GM21576 (cell line): ENCODE measurements around the gene TMEM132A.
"Not testable (repeated sequence)": the region's sequence is repeated elsewhere in the genome, so short reads cannot be mapped to it uniquely, and the experiment has no call there.

Experiments used
- ATAC-seq: cut with Tn5 transposase; IDR thresholded peaks from one replicate; pipeline ENCODE4 v1.9.1; 2021; ENCODE audit warnings: mild to moderate bottlenecking, moderate library complexity; ENCODE audit not compliant: unreplicated experiment

TMEM132A gene

DNA sequence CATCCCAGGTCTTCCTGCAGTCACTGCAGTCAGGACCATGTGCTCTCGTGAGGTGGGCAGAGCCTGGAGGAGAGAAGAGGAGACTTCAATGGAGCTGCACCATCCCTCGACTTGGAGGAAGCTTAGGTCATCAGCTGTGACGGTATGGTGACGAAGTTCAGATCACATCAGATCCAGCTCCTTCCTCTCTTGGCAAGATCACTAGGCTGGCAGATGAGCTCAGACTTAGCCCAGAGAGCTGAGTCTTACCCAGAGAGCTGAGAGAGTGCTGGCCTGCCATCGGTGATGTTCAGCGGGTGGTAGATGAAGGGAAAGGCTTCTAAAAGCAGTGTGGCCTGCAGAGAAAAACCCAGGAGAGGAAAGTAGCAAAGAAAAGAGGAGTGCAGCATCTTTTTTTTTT is 29.5 kb downstream of the TMEM132A start:
- ATAC-seq = no peak

- ATAC-seq = no peak
These were observed 30.2 kb downstream of the TMEM132A start for GRCh38 chr11:60954421-60954820.

DNA sequence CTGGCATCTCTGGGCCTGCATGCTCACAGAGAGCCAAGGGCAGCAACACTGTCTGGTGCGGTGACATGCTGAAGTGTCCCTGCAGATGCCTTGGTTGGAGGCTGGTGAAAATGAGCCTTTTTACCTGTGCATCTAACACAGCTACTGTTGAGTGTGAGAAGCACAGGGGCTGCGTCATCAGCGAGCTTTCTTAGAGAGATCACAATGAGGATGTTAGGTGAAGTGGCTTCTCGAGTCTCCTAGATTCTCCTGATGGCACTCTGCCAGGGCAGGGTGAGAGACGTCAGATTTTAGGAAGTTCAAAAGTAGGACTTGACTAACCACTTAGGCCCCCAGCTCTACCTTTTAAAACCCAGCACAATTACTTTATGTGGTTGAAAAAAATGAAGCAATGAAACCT is 31.3 kb downstream of the TMEM132A start:
- ATAC-seq = no peak

- no peak for ATAC-seq
These were observed 32.9 kb downstream of the TMEM132A start for GRCh38 chr11:60957188-60957587.

DNA sequence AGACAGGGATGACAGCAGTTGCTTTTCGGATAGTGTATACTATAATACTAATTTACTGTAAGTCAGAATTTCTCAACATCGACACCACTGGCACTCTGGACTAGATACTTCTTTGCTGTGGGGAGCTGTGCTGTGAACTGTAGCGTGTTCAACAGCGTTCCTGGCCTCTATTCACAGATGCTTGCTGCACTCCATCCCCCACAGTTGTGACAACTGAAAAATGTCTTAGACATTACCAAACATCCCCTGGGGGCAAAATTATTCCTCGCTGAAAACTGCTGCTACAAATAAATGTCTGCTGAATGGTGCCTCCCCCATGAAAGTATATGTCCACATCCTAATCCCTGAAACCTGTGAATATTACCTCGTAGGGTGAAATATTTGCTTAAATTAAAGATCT is 35.2 kb downstream of the TMEM132A start:
- ATAC-seq = no peak

DNA sequence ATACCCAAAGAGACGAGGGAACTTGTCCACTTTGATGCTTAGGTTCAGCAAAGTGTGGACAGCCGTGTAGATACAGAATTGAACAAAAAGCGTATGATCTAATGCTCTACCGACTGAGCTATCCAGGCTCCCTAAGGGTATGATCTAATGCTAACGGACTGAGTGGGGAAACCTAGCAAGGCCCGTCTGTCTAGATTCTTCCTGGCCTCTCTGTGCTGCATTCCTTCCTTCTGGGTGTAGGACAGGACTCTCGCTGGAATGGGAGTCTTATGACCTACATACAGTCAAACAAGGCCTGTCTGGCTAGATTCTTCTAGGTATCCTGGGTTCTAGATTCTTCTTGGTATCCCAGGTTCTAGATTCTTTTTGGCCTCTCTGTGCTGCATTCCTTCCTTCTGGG is 36.1 kb downstream of the TMEM132A start:
- no peak for ATAC-seq

- no peak for ATAC-seq
These were observed 40.5 kb downstream of the TMEM132A start for GRCh38 chr11:60964801-60965200.

GRCh38 chr11:60966890-60967289 is 42.6 kb downstream of the TMEM132A start:
- ATAC-seq = no peak

GRCh38 chr11:60968223-60968622 is 44.0 kb downstream of the TMEM132A start:
- no peak for ATAC-seq

DNA sequence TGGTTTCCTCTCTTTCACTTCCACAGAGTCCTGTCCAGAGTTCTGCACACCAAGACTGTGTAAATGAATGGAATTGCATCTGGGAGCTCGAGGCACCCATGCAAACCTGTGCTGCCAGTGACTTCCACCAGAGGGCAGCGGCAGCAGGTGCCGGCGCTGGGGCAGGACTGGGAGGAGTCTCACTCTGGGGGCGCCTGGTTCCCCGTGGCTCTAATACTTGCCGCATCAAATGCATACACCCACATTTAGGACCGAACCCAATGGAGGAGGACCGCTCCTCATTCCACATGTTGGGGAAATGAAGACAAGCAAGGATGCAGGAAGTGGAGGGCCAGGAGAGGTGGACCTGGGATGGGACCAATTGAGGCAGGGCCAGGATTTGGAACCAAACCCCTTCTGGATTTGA is 46.1 kb downstream of the TMEM132A start:
- no peak for ATAC-seq

DNA sequence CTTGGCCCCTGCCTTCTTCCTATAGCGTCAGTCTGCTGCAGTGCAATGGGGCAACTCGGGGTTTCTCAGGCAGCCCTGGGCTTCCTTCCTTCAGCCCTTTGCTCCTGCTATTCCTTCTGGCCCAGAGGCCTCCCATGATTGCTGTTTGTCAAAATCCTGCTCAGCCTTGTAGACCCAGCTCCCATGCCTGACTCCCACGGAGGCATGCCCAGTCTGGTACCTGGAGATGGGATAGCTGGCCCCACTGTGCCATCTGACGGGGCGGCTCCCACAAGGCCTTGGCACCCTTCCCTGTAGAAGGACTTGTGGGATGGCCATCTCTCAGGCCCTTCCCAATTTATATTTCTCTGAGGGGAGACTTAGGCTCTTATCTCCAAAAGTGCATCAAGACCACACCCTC is 46.6 kb downstream of the TMEM132A start:
- ATAC-seq = no peak

DNA sequence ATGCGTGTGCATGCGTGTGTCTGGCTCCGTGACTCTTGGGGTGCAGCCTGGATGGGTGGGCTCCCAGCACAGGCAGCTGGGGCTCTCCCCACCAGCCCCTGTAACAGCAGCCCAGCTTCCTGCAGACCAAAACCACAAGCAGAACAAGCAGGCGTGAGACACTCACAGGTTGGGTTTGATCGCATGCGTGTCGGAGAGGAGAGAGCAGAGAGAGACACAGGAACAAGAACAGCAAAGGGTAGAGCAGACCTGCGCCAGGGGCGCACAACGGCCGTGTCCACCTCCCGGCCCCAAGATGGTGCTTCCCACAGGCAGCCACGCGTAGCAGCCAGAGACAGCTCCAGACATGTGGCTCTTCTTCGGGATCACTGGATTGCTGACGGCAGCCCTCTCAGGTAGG is 47.3 kb downstream of the TMEM132A start, which contains the start of gene CD6:
CD6 (plus strand) TSS at position 161 of the 400 bp plus-strand sequence; CDS start at position 347, 186 bp downstream.
- ATAC-seq = no peak

DNA sequence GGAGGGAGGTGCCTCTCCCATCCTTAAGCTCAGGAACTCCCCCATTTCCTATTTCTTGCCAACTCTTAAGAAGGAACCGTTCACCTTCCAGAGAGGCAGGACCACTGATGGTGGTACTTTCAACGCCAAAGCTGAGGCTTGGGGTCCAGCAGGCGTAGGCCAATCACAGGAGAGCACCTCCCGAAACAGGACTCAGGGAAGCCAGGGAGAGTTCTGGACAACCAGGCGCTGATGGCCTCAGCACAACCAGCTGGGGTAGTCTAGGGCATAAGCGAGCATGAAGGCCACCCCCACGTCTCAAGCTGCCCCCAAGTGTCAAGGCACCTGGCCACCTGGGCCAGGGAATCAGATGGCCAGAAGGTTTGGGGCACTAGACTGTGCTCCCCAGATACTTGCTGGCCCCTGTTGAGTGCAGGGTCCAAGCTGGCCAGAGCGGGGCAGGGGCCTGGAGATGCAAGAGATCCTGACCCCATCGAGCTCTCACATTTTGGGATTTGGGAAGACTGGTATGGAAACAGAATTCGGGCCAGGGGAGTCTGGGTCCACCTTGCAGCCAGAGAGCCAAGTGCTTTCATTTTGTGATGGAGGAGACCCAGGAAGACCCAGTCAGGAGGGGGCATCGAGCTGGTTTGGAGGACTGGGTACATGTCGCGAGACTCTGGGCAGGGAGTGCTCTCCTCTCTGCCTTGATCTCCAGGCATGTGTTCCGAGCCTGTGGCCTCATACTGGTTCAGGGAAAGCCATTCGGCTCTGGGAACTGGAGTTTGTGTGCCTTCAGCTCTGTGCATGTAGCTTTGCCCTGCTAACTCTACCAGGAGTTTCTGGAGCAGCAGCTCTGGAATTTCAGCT is 48.1 kb downstream of the TMEM132A start:
- no peak for ATAC-seq

- ATAC-seq = no peak
These were observed 49.4 kb downstream of the TMEM132A start for GRCh38 chr11:60973699-60974098.

GRCh38 chr11:60974316-60974715 is 50.1 kb downstream of the TMEM132A start:
- not testable (repeated sequence) for ATAC-seq

- no peak for ATAC-seq
These were observed 50.5 kb downstream of the TMEM132A start for GRCh38 chr11:60974726-60975125.

GRCh38 chr11:60977224-60977623 is 53.0 kb downstream of the TMEM132A start:
- ATAC-seq = no peak

GRCh38 chr11:60977836-60978235 is 53.6 kb downstream of the TMEM132A start:
- ATAC-seq = no peak

- no peak for ATAC-seq
These were observed 54.5 kb downstream of the TMEM132A start for GRCh38 chr11:60978546-60979380.

DNA sequence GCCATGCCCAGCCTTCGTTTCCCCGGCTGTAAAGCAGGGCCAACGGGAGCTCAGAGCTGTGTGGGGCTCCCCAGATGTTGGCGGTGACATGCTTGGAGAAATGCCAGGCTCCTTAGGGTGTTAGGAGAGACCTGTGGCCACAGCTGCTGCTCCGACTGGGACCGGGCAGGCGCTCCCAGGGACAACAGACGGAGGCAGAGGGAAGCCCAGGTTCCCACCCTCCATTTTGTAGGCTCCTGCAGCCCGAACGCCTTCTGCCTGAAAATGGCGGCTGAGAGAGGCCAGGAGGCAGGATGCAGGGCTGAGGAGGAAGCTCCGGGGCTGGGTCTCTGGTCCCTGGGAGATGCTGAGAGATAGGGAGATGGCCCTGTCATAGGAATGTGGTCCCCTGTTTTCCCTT is 57.3 kb downstream of the TMEM132A start:
- ATAC-seq = no peak

- no peak for ATAC-seq
These were observed 57.9 kb downstream of the TMEM132A start for GRCh38 chr11:60982184-60982583.

GRCh38 chr11:60984149-60984548 is 59.9 kb downstream of the TMEM132A start:
- no peak for ATAC-seq
